PFSK-1 (cell line): ENCODE results near the gene CCL19.

ENCODE experiments used
- POLR2AphosphoS5 ChIP-seq: IDR thresholded peaks from 2 replicates; pipeline ENCODE4 v1.6.1; 2012; ENCODE audit warnings: low read depth, mild to moderate bottlenecking, control low read depth, low read length, moderate library complexity
- REST ChIP-seq, 2 experiments: IDR thresholded peaks; 2 replicates each; pipeline versions ENCODE4 v1.6.1 to v1.8.0; 2011 to 2012; ENCODE audit warnings: low read depth in 2 of 2, low read length in 2 of 2, control low read depth in 1 of 2, inconsistent platforms in 1 of 2, mild to moderate bottlenecking in 1 of 2, moderate library complexity in 1 of 2; ENCODE audit not compliant: insufficient read depth in 1 of 2
- TAF1 ChIP-seq: IDR thresholded peaks from 2 replicates; pipeline ENCODE4 v1.6.1; 2012; ENCODE audit warnings: low read length, control low read depth, borderline replicate concordance; ENCODE audit not compliant: insufficient read depth

- TF ChIP-seq REST (IDR thresholded peaks at IDR 0.05; ENCODE audit: insufficient read depth in 1 of 2, low read depth in 2 of 2, low read length in 2 of 2) = no peak
- TF ChIP-seq POLR2AphosphoS5 = no peak
- TF ChIP-seq TAF1 = no peak
These were observed 36.6 kb downstream of the CCL19 start for GRCh38 chr9:34654323-34655051.
